Measurements from ENCODE around the gene CYTH3. TPM values are rescaled to one million over a fixed set of nuclear protein-coding genes. Genes with fewer than 3 reads are reported as not detected.
A peak's percentile ranks its signal among the peaks of the same experiment; 100 is the strongest.

CYTH3 gene
- total RNA-seq, 1 donor from 2014 or later, result 20.1 TPM

DNA sequence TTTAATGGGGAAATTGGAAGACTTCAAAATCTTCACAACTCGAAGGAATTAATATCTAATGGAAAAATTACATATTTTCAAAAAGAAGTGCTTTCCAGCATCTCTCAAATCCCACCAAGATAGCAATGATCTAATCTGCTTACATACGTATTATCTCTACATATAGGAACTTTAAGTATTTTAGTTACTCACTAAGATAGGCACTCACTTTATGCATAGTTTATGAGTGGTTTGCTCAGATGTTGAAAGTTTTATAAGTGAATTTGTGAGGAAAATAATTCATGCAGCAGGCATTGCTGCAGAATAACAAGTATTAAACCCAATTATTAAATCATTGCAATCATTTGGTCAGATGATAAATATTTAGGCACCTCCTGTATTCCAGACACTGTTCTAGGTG, 2.3 kb upstream of the CYTH3 start:
- Mint-ChIP-seq H3K27ac (ENCODE audit: unreplicated experiment) (no peak overlapping the region), H3K4me3 (ENCODE audit: unreplicated experiment) (no peak overlapping the region), H3K4me1 (ENCODE audit: low read depth, unreplicated experiment) (peaks cover 24% of the 10 kb centered on the region)

DNA sequence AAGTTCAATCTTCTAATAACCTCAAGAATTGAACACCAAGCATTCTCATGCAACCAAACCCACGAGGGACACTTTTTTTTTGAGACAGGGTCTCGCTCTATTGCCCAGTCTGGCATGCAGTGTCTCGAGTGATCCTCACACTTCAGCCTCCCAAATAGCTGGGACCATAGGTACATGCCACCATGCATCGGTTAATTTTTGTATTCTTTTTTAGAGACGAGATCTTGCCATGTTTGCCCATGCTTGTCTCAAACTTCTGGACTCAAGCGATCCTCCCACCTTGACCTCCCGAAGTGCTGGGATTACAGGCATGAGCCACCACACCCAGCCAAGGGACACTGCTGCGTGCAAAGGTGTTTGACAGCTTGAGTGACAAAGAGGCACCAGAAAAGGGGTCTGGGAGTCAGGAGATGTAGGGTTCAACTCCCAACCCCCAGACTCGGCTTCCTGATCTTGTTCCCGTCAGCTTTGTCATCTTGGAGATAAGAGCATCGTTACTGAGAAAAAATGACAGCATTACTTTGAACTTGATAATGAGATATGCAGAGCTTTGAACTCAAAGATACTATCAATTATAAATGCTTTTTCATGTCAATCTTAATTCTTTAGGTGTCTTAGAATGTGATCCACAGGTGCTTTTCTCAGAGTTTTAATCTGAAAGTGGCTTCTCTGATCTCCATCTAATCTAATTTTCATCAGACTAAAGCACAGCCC, 1.6 kb upstream of the CYTH3 start:
- Mint-ChIP-seq H3K9me3 (ENCODE audit: unreplicated experiment) (peaks cover 7% of the 10 kb centered on the region), H3K27ac (ENCODE audit: unreplicated experiment) (no peak overlapping the region), H3K4me3 (ENCODE audit: unreplicated experiment) (no peak overlapping the region), H3K27me3 (ENCODE audit: unreplicated experiment) (peaks cover 11% of the 10 kb centered on the region), H3K36me3 (ENCODE audit: unreplicated experiment) (no peaks in the 10 kb centered on the region), H3K4me1 (ENCODE audit: low read depth, unreplicated experiment) (peaks cover 31% of the 10 kb centered on the region)
- DNase-seq, result no peak
- no peak for TF ChIP-seq CTCF (IDR thresholded peaks at IDR 0.05; ENCODE audit: partially characterized antibody, unreplicated experiment)

More for the DNA sequence above, 2.3 kb upstream of the CYTH3 start:
- no peaks in the 10 kb centered on the region for H3K36me3 Mint-ChIP-seq (ENCODE audit: unreplicated experiment)
- DNase-seq, result no peak
- no peak for TF ChIP-seq CTCF (IDR thresholded peaks at IDR 0.05; ENCODE audit: partially characterized antibody, unreplicated experiment)
- peaks cover 7% of the 10 kb centered on the region for H3K9me3 Mint-ChIP-seq (ENCODE audit: unreplicated experiment)
- H3K27me3 Mint-ChIP-seq (ENCODE audit: unreplicated experiment), result peaks cover 11% of the 10 kb centered on the region

DNA sequence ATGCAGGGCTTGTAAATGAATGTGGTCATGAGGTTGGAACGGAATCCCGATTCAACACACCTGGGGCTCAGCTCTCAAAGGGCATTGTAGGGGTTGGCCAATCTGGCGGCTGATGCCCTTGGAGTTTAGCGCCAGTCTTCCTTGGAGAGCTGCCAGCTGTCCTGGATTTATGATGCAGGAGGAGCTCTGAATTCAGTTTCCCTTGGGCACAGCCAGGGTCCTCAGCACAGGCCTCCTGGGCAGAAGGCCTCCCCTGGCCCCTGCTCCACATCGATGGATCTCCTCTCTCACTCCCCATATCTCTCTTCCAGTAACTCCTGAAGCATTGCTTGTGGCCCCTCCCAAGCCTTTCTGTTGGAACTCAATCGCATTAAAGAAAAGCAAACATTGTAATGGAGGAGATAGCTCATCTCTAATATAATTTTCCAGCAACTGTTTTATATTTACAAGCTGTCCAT, 985 bp upstream of the CYTH3 start:
- H3K4me1 Mint-ChIP-seq (ENCODE audit: low read depth, unreplicated experiment), result peaks cover 31% of the 10 kb centered on the region
- H3K9me3 Mint-ChIP-seq (ENCODE audit: unreplicated experiment), result peaks cover 7% of the 10 kb centered on the region
- no peaks in the 10 kb centered on the region for H3K36me3 Mint-ChIP-seq (ENCODE audit: unreplicated experiment)
- no peak for TF ChIP-seq CTCF (IDR thresholded peaks at IDR 0.05; ENCODE audit: partially characterized antibody, unreplicated experiment)
- DNase-seq, result no peak
- peaks cover 11% of the 10 kb centered on the region for H3K27me3 Mint-ChIP-seq (ENCODE audit: unreplicated experiment)
- no peak overlapping the region for H3K27ac Mint-ChIP-seq (ENCODE audit: unreplicated experiment)
- H3K4me3 Mint-ChIP-seq (ENCODE audit: unreplicated experiment), result peak overlapping the region; percentile 71

GRCh38 chr7:6271694-6272440, 557 bp downstream of the CYTH3 start:
- no peak for TF ChIP-seq CTCF (IDR thresholded peaks at IDR 0.05; ENCODE audit: partially characterized antibody, unreplicated experiment)
- Mint-ChIP-seq H3K36me3 (ENCODE audit: unreplicated experiment) (no peaks in the 10 kb centered on the region), H3K4me3 (ENCODE audit: unreplicated experiment) (peak overlapping the region; percentile 98), H3K9me3 (ENCODE audit: unreplicated experiment) (peaks cover 7% of the 10 kb centered on the region), H3K27ac (ENCODE audit: unreplicated experiment) (peak overlapping the region; percentile 55), H3K27me3 (ENCODE audit: unreplicated experiment) (peaks cover 11% of the 10 kb centered on the region), H3K4me1 (ENCODE audit: low read depth, unreplicated experiment) (peaks cover 25% of the 10 kb centered on the region)
- peak; percentile 66 for DNase-seq

Measured in glutamatergic neuron (in vitro differentiated cells).